K562 (cell line): ENCODE measurements around the gene NTNG1. TPM values are rescaled to one million over a fixed set of nuclear protein-coding genes. Genes with fewer than 3 reads are reported as not detected.

Experiments used
- ATAC-seq: fragments of 200-7000 bp; cut with Tn5 transposase; 3 replicates; pipeline ENCODE4 v1.9.1; 2020; ENCODE audit warnings: moderate library complexity
- BruUV-seq: library from RNA; stranded (reverse); fragments of 400-500 nt; replicated peaks from 2 replicates; lab custom pipeline; 2021; lab: Mats Ljungman, UMichigan
- CTCF ChIA-PET: fragments of 300-600 bp; formaldehyde crosslinking; extraction: SDS; loops from one replicate; lab custom pipeline; 2021; ENCODE audit warnings: low intra/inter-chr PET ratio; lab: Yijun Ruan, JAX
- POLR2A ChIA-PET: fragments of 300-600, 350-650 bp; sonication (Branson Sonifier 250); formaldehyde crosslinking; extraction: SDS; loops from one replicate; lab custom pipeline; 2021; ENCODE audit warnings: antibody characterized with exemption, inconsistent platforms; lab: Yijun Ruan, JAX
- DNase-seq, 4 experiments: peaks; one replicate each; pipeline versions ENCODE4 v3.0.0 to v3.0.0-alpha.2; 2011 to 2018; ENCODE audit warnings: low spot score in 3 of 4, mixed read lengths in 3 of 4; ENCODE audit errors: extremely low read depth in 1 of 4
- FAIRE-seq: peaks from 2 replicates; lab custom pipeline; 2011; peaks lifted over from hg19 to GRCh38; lab: Jason Lieb, UNC
- H2AFZ ChIP-seq: 2 replicates; pipeline ENCODE4 v1.6.0; 2011; ENCODE audit warnings: low read depth, low read length, control low read depth, inconsistent platforms
- H3K27ac ChIP-seq: fragments of 200-600 bp; 3 replicates; pipeline ENCODE4 v1.8.0; 2011; ENCODE audit warnings: low read depth, mild to moderate bottlenecking, control low read depth, inconsistent platforms, low read length, moderate library complexity, mixed read lengths; ENCODE audit errors: extremely low read depth
- H3K27me3 ChIP-seq, 2 experiments: fragments of 300-600 bp in 1 of 2; 2 replicates in 1 of 2; 3 replicates in 1 of 2; pipeline versions ENCODE4 v1.6.0 to v1.8.0; 2011; ENCODE audit warnings: inconsistent platforms in 2 of 2, low read length in 2 of 2, mild to moderate bottlenecking in 1 of 2, mixed read lengths in 1 of 2, moderate library complexity in 1 of 2; ENCODE audit not compliant: control insufficient read depth in 2 of 2, insufficient read depth in 2 of 2
- H3K36me3 ChIP-seq: fragments of 300-600 bp; 3 replicates; pipeline ENCODE4 v1.8.0; 2011; ENCODE audit warnings: mild to moderate bottlenecking, low read length, inconsistent platforms; ENCODE audit not compliant: control insufficient read depth, insufficient read depth
- H3K4me1 ChIP-seq, 2 experiments: fragments of 200-600 bp in 1 of 2; replicated peaks in 1 of 2; 2 replicates in 1 of 2; 3 replicates in 1 of 2; pipeline versions ENCODE4 v1.5.1 to v1.8.0; 2011; ENCODE audit warnings: inconsistent platforms in 2 of 2, low read length in 2 of 2, mild to moderate bottlenecking in 1 of 2, mixed read lengths in 1 of 2, moderate library complexity in 1 of 2; ENCODE audit not compliant: control insufficient read depth in 2 of 2, insufficient read depth in 2 of 2
- H3K4me2 ChIP-seq: 2 replicates; pipeline ENCODE4 v1.6.1; 2011; ENCODE audit warnings: low read length, control low read depth, inconsistent platforms, mixed read lengths; ENCODE audit not compliant: insufficient read depth
- H3K4me3 ChIP-seq: fragments of 200-600 bp; sonication (generic), shearing (Covaris generic); 2 replicates; pipeline ENCODE4 v1.5.1; 2016; ENCODE audit warnings: control low read depth, inconsistent platforms
- H3K79me2 ChIP-seq: fragments of 200-600 bp; 3 replicates; pipeline ENCODE4 v1.8.0; 2011; ENCODE audit warnings: low read length, inconsistent platforms; ENCODE audit not compliant: control insufficient read depth, insufficient read depth
- H3K9ac ChIP-seq, 2 experiments: 2 replicates each; pipeline versions ENCODE4 v1.6.0 to v1.6.1; 2011; ENCODE audit warnings: low read depth in 2 of 2, low read length in 2 of 2, control low read depth in 1 of 2, inconsistent platforms in 1 of 2, mild to moderate bottlenecking in 1 of 2, mixed read lengths in 1 of 2; ENCODE audit not compliant: insufficient read depth in 1 of 2
- H3K9me1 ChIP-seq: one replicate; pipeline ENCODE4 v1.6.0; 2011; ENCODE audit warnings: inconsistent platforms, mild to moderate bottlenecking, low read length, moderate library complexity; ENCODE audit not compliant: control insufficient read depth, insufficient read depth
- H3K9me3 ChIP-seq: replicated peaks from 2 replicates; pipeline ENCODE4 v1.5.1; 2011; ENCODE audit warnings: low read depth, low read length, inconsistent platforms; ENCODE audit not compliant: control insufficient read depth, insufficient read depth
- H4K20me1 ChIP-seq: replicated peaks from 2 replicates; pipeline ENCODE4 v1.6.1; 2011; ENCODE audit warnings: low read length, inconsistent platforms, mixed read lengths; ENCODE audit not compliant: control insufficient read depth, insufficient read depth
- EGR1 ChIP-seq: fragments of 450-650 bp; conservative IDR thresholded peaks from 2 replicates; pipeline ENCODE4 v1.6.1; 2017; ENCODE audit warnings: mild to moderate bottlenecking
- EWSR1 ChIP-seq: fragments of 450-650 bp; IDR thresholded peaks from 2 replicates; pipeline ENCODE4 v1.6.1; 2018; ENCODE audit warnings: borderline replicate concordance, mild to moderate bottlenecking, low read depth, moderate library complexity; ENCODE audit not compliant: partially characterized antibody
- PURB ChIP-seq: sonication (generic); formaldehyde crosslinking; IDR thresholded peaks from 2 replicates; pipeline ENCODE4 v1.9.0; 2021; ENCODE audit warnings: low read depth, mild to moderate bottlenecking, missing genetic modification reagents
- WGBS: fragments of 100-300 bp; shearing (Covaris generic); methylation state at CpG from one replicate; pipeline ENCODE4 v1.1.6; 2016; ENCODE audit warnings: low coverage, mixed read lengths; ENCODE audit not compliant: insufficient coverage; ENCODE audit errors: missing lambda C conversion rate; 5-methylcytosine and 5-hydroxymethylcytosine counted together
- in situ Hi-C: fragments of 300-500 bp; cut with MboI; formaldehyde crosslinking; loops from 4 replicates; pipeline ENCODE4 v1.15.0; 2018; ENCODE audit warnings: inconsistent platforms, mixed read lengths
- intact Hi-C: fragments of 100-400 bp; cut with micrococcal nuclease; formaldehyde crosslinking; loops from 2 replicates; pipeline ENCODE4 v1.14.2; 2022
- polyA plus RNA-seq, 8 experiments: library from polyadenylated mRNA; depleted of rRNA in 4 of 8; stranded (reverse) in 5 of 8; unstranded in 3 of 8; fragments of >200 nt; fragmentation: Nextera tagmentation in 2 of 8; fragmentation: Illumina TruSeq in 1 of 8; extraction: Ambion mirVana in 2 of 8; extraction: Trizol in 1 of 8; gene quantifications; 2 replicates each; pipeline versions ENCODE4 v1.2.1 to v1.2.3, GENCODE V29; 2011 to 2014; ENCODE audit warnings: inconsistent platforms in 1 of 8, missing spikeins in 1 of 8
- total RNA-seq, 7 experiments: library from RNA; depleted of rRNA in 6 of 7; stranded (reverse); fragments of >200 nt in 6 of 7; fragmentation: Illumina TruSeq in 2 of 7; extraction: Trizol in 2 of 7; gene quantifications; 2 replicates each; pipeline versions ENCODE4 v1.2.1 to v1.2.3, GENCODE V29; 2011 to 2021; ENCODE audit warnings: low replicate concordance in 1 of 7
- TF ChIP-seq, protein P1 (sequence below), 2 experiments: fragments of 450-650 bp; IDR thresholded peaks; 2 replicates each; pipeline ENCODE4 v1.6.1; 2018; ENCODE audit warnings: mild to moderate bottlenecking in 2 of 2, low read depth in 1 of 2; ENCODE audit not compliant: partially characterized antibody in 2 of 2
- TF ChIP-seq, protein P2 (sequence below), 3 experiments: fragments of 200-800 bp in 1 of 3; fragments of 250-450 bp in 1 of 3; fragments of 450-650 bp in 1 of 3; sonication (Bioruptor Pico) in 1 of 3; sonication (Bioruptor generic) in 1 of 3; formaldehyde crosslinking in 1 of 3; IDR thresholded peaks; 2 replicates each; pipeline versions ENCODE4 v1.6.1 to v1.8.0; 2016 to 2022; ENCODE audit warnings: mild to moderate bottlenecking in 2 of 3, missing genetic modification characterization in 2 of 3, missing compliant biosample characterization in 1 of 3, moderate library complexity in 1 of 3

Gene NTNG1
- total and polyA plus RNA-seq, 9 of the 15 experiments (the other 6 are each of a cell fraction or from before 2014, with no cell fraction given): not detected

DNA sequence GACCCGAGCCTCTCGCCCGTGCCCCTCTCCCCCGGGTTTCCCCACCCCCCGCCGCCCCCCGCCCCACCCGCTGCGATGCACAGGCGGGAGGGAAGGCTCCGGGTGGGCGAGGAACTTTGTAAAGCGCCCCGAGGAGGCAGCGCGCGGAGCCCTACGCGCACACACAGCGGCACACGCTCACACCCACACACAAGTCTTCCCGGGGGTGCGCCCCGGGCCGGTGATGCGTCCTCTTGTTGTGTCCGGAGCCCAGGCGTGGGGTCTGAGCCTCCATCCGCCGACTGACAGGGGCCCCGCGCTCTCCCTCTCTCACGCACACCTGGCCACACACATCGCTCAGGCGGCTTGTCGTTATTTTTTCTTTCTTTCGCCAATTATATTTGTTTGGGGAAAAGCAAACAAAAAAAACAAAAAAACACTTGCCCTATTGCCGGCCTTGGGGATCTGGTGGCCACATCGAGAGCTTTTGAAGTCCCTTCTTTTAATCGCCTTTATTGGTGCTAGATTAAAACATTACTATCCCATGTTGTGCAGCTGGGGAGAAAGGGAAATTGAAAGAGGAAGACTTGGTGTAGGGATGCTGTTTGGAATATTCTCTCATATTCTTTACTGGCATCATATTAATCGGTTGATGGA, 770 bp downstream of the NTNG1 start:
- TF ChIP-seq EGR1 (no peak), EWSR1 (peak; percentile 42), PURB (CRISPR knock-in tag) (no peak)
- TF ChIP-seq, protein P1, sequence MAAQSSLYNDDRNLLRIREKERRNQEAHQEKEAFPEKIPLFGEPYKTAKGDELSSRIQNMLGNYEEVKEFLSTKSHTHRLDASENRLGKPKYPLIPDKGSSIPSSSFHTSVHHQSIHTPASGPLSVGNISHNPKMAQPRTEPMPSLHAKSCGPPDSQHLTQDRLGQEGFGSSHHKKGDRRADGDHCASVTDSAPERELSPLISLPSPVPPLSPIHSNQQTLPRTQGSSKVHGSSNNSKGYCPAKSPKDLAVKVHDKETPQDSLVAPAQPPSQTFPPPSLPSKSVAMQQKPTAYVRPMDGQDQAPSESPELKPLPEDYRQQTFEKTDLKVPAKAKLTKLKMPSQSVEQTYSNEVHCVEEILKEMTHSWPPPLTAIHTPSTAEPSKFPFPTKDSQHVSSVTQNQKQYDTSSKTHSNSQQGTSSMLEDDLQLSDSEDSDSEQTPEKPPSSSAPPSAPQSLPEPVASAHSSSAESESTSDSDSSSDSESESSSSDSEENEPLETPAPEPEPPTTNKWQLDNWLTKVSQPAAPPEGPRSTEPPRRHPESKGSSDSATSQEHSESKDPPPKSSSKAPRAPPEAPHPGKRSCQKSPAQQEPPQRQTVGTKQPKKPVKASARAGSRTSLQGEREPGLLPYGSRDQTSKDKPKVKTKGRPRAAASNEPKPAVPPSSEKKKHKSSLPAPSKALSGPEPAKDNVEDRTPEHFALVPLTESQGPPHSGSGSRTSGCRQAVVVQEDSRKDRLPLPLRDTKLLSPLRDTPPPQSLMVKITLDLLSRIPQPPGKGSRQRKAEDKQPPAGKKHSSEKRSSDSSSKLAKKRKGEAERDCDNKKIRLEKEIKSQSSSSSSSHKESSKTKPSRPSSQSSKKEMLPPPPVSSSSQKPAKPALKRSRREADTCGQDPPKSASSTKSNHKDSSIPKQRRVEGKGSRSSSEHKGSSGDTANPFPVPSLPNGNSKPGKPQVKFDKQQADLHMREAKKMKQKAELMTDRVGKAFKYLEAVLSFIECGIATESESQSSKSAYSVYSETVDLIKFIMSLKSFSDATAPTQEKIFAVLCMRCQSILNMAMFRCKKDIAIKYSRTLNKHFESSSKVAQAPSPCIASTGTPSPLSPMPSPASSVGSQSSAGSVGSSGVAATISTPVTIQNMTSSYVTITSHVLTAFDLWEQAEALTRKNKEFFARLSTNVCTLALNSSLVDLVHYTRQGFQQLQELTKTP (IDR thresholded peaks at IDR 0.05; ENCODE audit: low read depth in 1 of 2, partially characterized antibody in 2 of 2): no peak
- TF ChIP-seq, protein P2, sequence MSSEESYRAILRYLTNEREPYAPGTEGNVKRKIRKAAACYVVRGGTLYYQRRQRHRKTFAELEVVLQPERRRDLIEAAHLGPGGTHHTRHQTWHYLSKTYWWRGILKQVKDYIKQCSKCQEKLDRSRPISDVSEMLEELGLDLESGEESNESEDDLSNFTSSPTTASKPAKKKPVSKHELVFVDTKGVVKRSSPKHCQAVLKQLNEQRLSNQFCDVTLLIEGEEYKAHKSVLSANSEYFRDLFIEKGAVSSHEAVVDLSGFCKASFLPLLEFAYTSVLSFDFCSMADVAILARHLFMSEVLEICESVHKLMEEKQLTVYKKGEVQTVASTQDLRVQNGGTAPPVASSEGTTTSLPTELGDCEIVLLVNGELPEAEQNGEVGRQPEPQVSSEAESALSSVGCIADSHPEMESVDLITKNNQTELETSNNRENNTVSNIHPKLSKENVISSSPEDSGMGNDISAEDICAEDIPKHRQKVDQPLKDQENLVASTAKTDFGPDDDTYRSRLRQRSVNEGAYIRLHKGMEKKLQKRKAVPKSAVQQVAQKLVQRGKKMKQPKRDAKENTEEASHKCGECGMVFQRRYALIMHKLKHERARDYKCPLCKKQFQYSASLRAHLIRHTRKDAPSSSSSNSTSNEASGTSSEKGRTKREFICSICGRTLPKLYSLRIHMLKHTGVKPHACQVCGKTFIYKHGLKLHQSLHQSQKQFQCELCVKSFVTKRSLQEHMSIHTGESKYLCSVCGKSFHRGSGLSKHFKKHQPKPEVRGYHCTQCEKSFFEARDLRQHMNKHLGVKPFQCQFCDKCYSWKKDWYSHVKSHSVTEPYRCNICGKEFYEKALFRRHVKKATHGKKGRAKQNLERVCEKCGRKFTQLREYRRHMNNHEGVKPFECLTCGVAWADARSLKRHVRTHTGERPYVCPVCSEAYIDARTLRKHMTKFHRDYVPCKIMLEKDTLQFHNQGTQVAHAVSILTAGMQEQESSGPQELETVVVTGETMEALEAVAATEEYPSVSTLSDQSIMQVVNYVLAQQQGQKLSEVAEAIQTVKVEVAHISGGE (CRISPR knock-in tag; IDR thresholded peaks at IDR 0.05): peak in 1 of 3 experiments; percentile 77; a peak in 2 of 6 replicates
- Histone ChIP-seq H4K20me1 (no peaks in the 10 kb centered on the region), H3K4me3 (no peak overlapping the region), H3K27me3 (no peaks in the 10 kb centered on the region), H3K9me1 (no peaks in the 10 kb centered on the region), H2AFZ (no peak overlapping the region), H3K9me3 (no peaks in the 10 kb centered on the region), H3K27ac (no peak overlapping the region), H3K4me2 (no peak overlapping the region), H3K79me2 (no peaks in the 10 kb centered on the region), H3K9ac (no peak overlapping the region), H3K4me1 (peaks cover 0 to 5% of the 10 kb centered on the region in 2 experiments; a peak in 1 of 5 replicates), H3K36me3 (no peaks in the 10 kb centered on the region)
- intact Hi-C loops (loop anchor here (10.0 kb wide), 1 partner anchor 97 kb away; no protein-coding TSS in a partner anchor), in situ Hi-C loops (no loop called here)
- no TSS peak for BruUV-seq
- no peak for FAIRE-seq
- 20% methylated on average over 26 of the region's 41 CpGs for WGBS
- ATAC-seq: no peak
- CTCF ChIA-PET: no interaction called here
- no peak for DNase-seq
- POLR2A ChIA-PET: no interaction called here
